ENCODE data around the gene METTL8.

The METTL8 gene

DNA sequence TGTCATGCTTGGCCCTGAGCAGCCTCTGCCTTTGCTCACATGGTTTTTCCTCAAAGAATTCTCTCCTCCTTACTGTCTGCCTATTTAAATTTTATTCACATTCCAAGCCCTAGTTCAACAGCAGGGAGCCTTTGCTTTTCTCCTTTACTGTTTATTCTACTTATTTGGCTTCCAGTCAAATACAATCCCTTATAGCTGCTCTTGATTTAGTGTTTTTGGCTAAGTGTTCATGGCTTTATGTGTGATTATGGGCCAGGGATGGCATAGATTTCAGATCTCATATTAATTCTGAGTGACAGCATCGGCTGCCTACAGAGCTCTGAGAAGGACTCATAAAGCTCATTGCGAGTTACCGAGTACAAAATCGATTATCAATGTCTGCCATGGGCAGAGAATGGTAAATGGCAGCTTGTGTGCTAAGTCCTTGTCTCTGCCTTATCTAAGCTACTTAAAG is 106.7 kb downstream of the METTL8 start:
- Histone ChIP-seq H3K4me1 (ENCODE audit: low read length) (peaks cover 28% of the 10 kb centered on the region), H3K36me3 (replicated peaks; ENCODE audit: insufficient read depth, low read length) (no peaks in the 10 kb centered on the region), H3K9me3 (replicated peaks; ENCODE audit: insufficient read depth, low read length) (no peaks in the 10 kb centered on the region), H3K27me3 (replicated peaks; ENCODE audit: insufficient read depth, low read length) (no peaks in the 10 kb centered on the region), H3K4me3 (ENCODE audit: low read length) (no peak overlapping the region), H3K4me2 (ENCODE audit: low read depth, low read length) (no peak overlapping the region), H2AFZ (ENCODE audit: low read length) (no peak overlapping the region), H3K9ac (ENCODE audit: low read length) (no peak overlapping the region), H3K27ac (ENCODE audit: low read length) (no peak overlapping the region), H4K20me1 (ENCODE audit: insufficient read depth, low read length) (no peaks in the 10 kb centered on the region), H3F3A (ENCODE audit: insufficient read depth, low read length) (peaks cover 12% of the 10 kb centered on the region), H3K9me2 (replicated peaks; ENCODE audit: insufficient read depth, low read length) (no peaks in the 10 kb centered on the region), H3K79me2 (ENCODE audit: low read length) (no peaks in the 10 kb centered on the region)
- TF ChIP-seq, protein P1, sequence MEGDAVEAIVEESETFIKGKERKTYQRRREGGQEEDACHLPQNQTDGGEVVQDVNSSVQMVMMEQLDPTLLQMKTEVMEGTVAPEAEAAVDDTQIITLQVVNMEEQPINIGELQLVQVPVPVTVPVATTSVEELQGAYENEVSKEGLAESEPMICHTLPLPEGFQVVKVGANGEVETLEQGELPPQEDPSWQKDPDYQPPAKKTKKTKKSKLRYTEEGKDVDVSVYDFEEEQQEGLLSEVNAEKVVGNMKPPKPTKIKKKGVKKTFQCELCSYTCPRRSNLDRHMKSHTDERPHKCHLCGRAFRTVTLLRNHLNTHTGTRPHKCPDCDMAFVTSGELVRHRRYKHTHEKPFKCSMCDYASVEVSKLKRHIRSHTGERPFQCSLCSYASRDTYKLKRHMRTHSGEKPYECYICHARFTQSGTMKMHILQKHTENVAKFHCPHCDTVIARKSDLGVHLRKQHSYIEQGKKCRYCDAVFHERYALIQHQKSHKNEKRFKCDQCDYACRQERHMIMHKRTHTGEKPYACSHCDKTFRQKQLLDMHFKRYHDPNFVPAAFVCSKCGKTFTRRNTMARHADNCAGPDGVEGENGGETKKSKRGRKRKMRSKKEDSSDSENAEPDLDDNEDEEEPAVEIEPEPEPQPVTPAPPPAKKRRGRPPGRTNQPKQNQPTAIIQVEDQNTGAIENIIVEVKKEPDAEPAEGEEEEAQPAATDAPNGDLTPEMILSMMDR (IDR thresholded peaks at IDR 0.05; ENCODE audit: low read length), result no peak
- TF ChIP-seq EZH2 (optimal IDR thresholded peaks at IDR 0.05; ENCODE audit: low read depth, low read length) (no peak), EZH2phosphoT487 (IDR thresholded peaks at IDR 0.05; ENCODE audit: low read length) (no peak)
- no peak for DNase-seq

DNA sequence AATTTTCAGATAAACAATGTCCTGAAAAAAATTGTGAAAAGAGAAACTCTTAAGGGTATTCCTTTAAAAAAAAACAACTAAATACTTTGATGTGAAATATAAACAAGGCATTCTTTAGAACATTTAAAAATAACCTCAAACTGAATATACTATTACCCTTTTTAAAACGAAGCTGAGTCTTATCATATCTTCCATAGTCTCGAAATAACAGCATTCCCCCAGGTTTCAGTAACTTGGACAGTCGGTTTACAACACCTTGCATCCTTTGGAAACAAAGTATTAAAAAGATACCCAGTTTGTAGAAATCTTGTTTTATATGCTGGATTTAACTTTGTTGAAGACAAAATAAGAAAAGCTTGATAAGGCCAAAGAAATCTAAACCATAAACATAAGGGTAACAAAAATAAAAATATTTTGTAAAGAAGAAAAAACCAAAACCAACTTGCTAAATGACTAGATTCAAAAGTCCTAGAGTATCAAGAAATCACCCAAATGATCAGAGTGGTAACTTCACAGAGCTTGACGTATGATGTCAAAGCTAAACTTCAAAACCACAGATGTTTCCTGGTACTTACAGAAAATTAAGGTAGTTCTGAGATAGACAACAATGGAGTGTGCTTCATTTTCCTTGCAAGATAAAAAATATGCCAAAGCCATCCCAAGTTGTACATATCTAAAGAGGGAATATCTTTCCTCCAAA is 107.8 kb downstream of the METTL8 start:
- TF ChIP-seq EZH2phosphoT487 (IDR thresholded peaks at IDR 0.05; ENCODE audit: low read length) (no peak), EZH2 (optimal IDR thresholded peaks at IDR 0.05; ENCODE audit: low read depth, low read length) (no peak)
- TF ChIP-seq, protein P1 (IDR thresholded peaks at IDR 0.05; ENCODE audit: low read length), result no peak
- H3K4me1 ChIP-seq (ENCODE audit: low read length), result peaks cover 32% of the 10 kb centered on the region
- H3K27me3 ChIP-seq (replicated peaks; ENCODE audit: insufficient read depth, low read length), result no peaks in the 10 kb centered on the region
- no peak overlapping the region for H3K4me3 ChIP-seq (ENCODE audit: low read length)
- no peak overlapping the region for H3K27ac ChIP-seq (ENCODE audit: low read length)
- no peak overlapping the region for H2AFZ ChIP-seq (ENCODE audit: low read length)
- no peaks in the 10 kb centered on the region for H4K20me1 ChIP-seq (ENCODE audit: insufficient read depth, low read length)
- no peak overlapping the region for H3K9ac ChIP-seq (ENCODE audit: low read length)
- no peak overlapping the region for H3K4me2 ChIP-seq (ENCODE audit: low read depth, low read length)
- no peaks in the 10 kb centered on the region for H3K36me3 ChIP-seq (replicated peaks; ENCODE audit: insufficient read depth, low read length)
- peaks cover 12% of the 10 kb centered on the region for H3F3A ChIP-seq (ENCODE audit: insufficient read depth, low read length)
- no peak for DNase-seq
- H3K79me2 ChIP-seq (ENCODE audit: low read length), result no peaks in the 10 kb centered on the region
- H3K9me2 ChIP-seq (replicated peaks; ENCODE audit: insufficient read depth, low read length), result no peaks in the 10 kb centered on the region
- H3K9me3 ChIP-seq (replicated peaks; ENCODE audit: insufficient read depth, low read length), result no peaks in the 10 kb centered on the region

DNA sequence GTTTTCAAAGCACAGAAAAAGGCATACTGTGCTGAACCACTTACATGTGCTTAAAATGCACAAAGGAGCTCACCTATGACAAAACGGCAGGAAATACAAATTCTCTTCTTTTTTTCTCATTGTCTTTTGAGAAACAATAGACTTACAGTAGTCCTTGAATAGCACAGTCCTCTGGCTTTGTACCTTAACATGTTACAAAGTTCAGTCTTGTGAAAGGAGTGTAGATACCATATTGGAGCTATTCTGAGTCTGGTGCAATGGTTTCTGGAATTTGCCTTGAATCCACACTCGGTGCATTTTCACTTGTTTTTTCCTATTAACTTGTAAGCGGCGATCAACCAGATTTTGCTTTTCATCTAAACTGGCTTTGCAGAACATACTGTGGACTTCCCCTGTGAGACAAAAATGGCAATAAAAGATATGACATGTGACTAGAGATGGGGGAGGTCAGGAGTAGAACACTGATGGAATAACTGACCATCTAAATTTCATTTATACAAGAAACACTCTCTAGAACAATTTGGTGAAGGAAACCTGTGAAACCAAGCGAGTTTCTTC is 109.7 kb downstream of the METTL8 start:
- Histone ChIP-seq H3K9me2 (replicated peaks; ENCODE audit: insufficient read depth, low read length) (no peaks in the 10 kb centered on the region), H2AFZ (ENCODE audit: low read length) (peak overlapping the region; percentile 15; the same call in 1 of the 2 replicates), H3K9me3 (replicated peaks; ENCODE audit: insufficient read depth, low read length) (no peaks in the 10 kb centered on the region), H3K27me3 (replicated peaks; ENCODE audit: insufficient read depth, low read length) (no peaks in the 10 kb centered on the region), H3F3A (ENCODE audit: insufficient read depth, low read length) (peaks cover 19% of the 10 kb centered on the region), H3K4me3 (ENCODE audit: low read length) (peak overlapping the region; percentile 21; the same call in 1 of the 2 replicates), H3K4me2 (ENCODE audit: low read depth, low read length) (peak overlapping the region; percentile 48), H3K9ac (ENCODE audit: low read length) (peak overlapping the region; percentile 34; the same call in 1 of the 2 replicates), H4K20me1 (ENCODE audit: insufficient read depth, low read length) (no peaks in the 10 kb centered on the region), H3K27ac (ENCODE audit: low read length) (peak overlapping the region; percentile 72), H3K79me2 (ENCODE audit: low read length) (no peaks in the 10 kb centered on the region), H3K4me1 (ENCODE audit: low read length) (peaks cover 52% of the 10 kb centered on the region), H3K36me3 (replicated peaks; ENCODE audit: insufficient read depth, low read length) (no peaks in the 10 kb centered on the region)
- no peak for DNase-seq
- TF ChIP-seq EZH2 (optimal IDR thresholded peaks at IDR 0.05; ENCODE audit: low read depth, low read length) (no peak), EZH2phosphoT487 (IDR thresholded peaks at IDR 0.05; ENCODE audit: low read length) (no peak)
- TF ChIP-seq, protein P1 (IDR thresholded peaks at IDR 0.05; ENCODE audit: low read length), result no peak

Data from MM.1S (cell line).